GM12878 (cell line): Measurements from ENCODE around the gene NEGR1.

Experiments used
- REST ChIP-seq: IDR thresholded peaks from 2 replicates; pipeline ENCODE4 v1.6.1; 2012; ENCODE audit warnings: mild to moderate bottlenecking, low read depth, low read length
- SMC3 ChIP-seq: IDR thresholded peaks from 2 replicates; pipeline ENCODE4 v1.6.1; 2011; ENCODE audit warnings: low read length, improper control_type of control experiment, borderline replicate concordance

- TF ChIP-seq SMC3 (no peak), REST (no peak)
These were observed 465.3 kb downstream of the NEGR1 start for GRCh38 chr1:71817028-71817427.
